Stimulated activated CD4-positive, alpha-beta T cell treated with anti-CD3 and anti-CD28 coated beads, Interleukin-15, amount 100 ng/mL, for 48 hours (primary cell): ENCODE measurements around the gene TBX15.

ENCODE experiments used
- DNase-seq, 2 donors: peaks; one replicate each; pipeline ENCODE4 v3.0.0-alpha.2; 2020; ENCODE audit warnings: low read depth in 2 of 2

Gene TBX15

GRCh38 chr1:118984722-118985639 is 3.2 kb downstream of the TBX15 start:
- DNase-seq: no peak

- DNase-seq: no peak
Observed at GRCh38 chr1:118984086-118984721, 3.9 kb downstream of the TBX15 start.

GRCh38 chr1:118983558-118984041 is 4.5 kb downstream of the TBX15 start:
- DNase-seq: no peak

- no peak for DNase-seq
Observed at GRCh38 chr1:118982821-118983557, 5.2 kb downstream of the TBX15 start.

GRCh38 chr1:118982266-118982665 is 5.9 kb downstream of the TBX15 start:
- no peak for DNase-seq

- DNase-seq: no peak
Observed at GRCh38 chr1:118981436-118981835, 6.7 kb downstream of the TBX15 start.

GRCh38 chr1:118979754-118980575 is 8.2 kb downstream of the TBX15 start:
- DNase-seq: no peak

GRCh38 chr1:118978914-118979701 is 9.0 kb downstream of the TBX15 start:
- no peak for DNase-seq

GRCh38 chr1:118977600-118977999 is 10.5 kb downstream of the TBX15 start:
- no peak for DNase-seq

- DNase-seq: no peak
Observed at GRCh38 chr1:118974661-118975060, 13.5 kb downstream of the TBX15 start.

GRCh38 chr1:118973531-118974137 is 14.5 kb downstream of the TBX15 start:
- DNase-seq: no peak

- DNase-seq: no peak
Observed at GRCh38 chr1:118973032-118973431, 15.1 kb downstream of the TBX15 start.

- no peak for DNase-seq
Observed at GRCh38 chr1:118970451-118970850, 17.7 kb downstream of the TBX15 start.

- no peak for DNase-seq
Observed at GRCh38 chr1:118963456-118964430, 24.4 kb downstream of the TBX15 start.

GRCh38 chr1:118963138-118963455 is 25.0 kb downstream of the TBX15 start:
- DNase-seq: no peak

GRCh38 chr1:118961156-118961555 is 27.0 kb downstream of the TBX15 start:
- no peak for DNase-seq

GRCh38 chr1:118960567-118961136 is 27.5 kb downstream of the TBX15 start:
- no peak for DNase-seq

GRCh38 chr1:118960026-118960561 is 28.0 kb downstream of the TBX15 start:
- no peak for DNase-seq
